ENCODE measurements around the gene SEMA4C.
A peak's percentile ranks its signal among the peaks of the same experiment; 100 is the strongest.
"Not testable (repeated sequence)": the region's sequence is repeated elsewhere in the genome, so short reads cannot be mapped to it uniquely, and the experiment has no call there.

SEMA4C gene

GRCh38 chr2:96866986-96867755 lies 2.7 kb downstream of the SEMA4C start:
- no peak for DNase-seq (ENCODE audit: low read depth in 2 of 2, low spot score in 1 of 2)

DNA sequence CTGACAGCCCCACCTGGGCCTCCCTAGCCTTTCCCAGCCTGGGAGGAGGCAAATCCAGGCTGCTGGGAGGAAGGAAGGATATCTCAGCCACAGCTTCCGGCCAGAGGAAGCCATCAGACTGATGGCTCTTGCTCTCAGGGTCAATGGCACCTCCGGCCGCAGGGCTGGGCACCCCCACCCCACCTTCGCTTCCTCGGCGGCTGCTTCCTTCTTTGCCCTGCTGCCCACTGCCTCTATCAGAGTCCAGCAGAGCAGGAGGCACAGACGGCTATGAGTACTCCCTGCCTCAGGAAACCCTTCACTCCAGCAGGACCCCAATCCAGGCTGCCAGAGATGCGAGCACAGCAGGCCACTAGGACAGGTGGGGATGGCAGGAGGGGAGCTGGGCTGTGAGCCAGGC lies 3.3 kb downstream of the SEMA4C start:
- no peak for DNase-seq (ENCODE audit: low read depth in 2 of 2, low spot score in 1 of 2)

DNA sequence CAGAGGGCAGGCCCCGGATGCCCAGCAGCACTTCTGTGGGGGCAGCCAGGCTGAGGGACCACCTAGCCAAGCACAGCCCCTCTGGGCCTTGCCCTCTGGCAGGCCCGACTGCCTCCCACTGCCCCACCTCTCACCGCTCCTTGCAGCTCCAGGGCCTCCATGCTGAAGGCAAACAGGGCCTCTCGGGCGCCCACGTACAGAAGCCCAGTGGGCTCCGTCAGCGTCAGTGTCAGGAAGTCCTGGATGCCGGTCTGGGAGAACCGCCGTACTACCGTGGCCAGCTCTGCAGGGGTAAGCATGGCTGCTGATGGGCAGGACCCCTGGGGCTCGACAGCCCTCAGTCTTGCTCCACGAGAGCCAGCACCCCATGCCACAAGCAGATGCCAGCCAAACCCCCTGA lies 3.7 kb downstream of the SEMA4C start:
- no peak for DNase-seq (ENCODE audit: low read depth in 2 of 2, low spot score in 1 of 2)

DNA sequence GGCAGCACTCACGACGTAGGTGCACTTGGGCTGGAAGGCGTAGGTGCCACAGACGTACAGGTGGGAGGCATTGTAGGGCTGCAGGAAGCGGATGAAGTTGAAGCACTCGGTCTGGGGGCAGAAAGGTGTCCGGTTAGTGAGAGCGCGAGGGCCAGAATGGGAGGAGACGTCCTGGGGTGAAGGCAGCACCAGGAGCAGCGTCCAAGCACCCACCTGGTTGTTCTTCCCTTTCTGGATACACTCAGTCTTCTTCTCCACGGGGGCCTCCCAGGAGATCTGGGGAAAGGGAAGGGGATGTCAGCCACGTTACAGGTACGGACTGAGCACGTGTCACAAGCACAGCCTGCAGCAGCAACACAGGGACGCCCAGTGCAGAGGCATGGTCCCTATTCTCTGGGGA lies 4.2 kb downstream of the SEMA4C start:
- DNase-seq (ENCODE audit: low read depth in 2 of 2, low spot score in 1 of 2): no peak

GRCh38 chr2:96864343-96865091 lies 5.4 kb downstream of the SEMA4C start:
- DNase-seq (ENCODE audit: low read depth in 2 of 2, low spot score in 1 of 2): no peak

GRCh38 chr2:96863575-96864342 lies 6.1 kb downstream of the SEMA4C start:
- DNase-seq (ENCODE audit: low read depth in 2 of 2, low spot score in 1 of 2): no peak

GRCh38 chr2:96863056-96863455 lies 6.8 kb downstream of the SEMA4C start:
- not testable (repeated sequence) for DNase-seq (ENCODE audit: low read depth in 2 of 2, low spot score in 1 of 2)

GRCh38 chr2:96861074-96861473 lies 8.8 kb downstream of the SEMA4C start:
- no peak for DNase-seq (ENCODE audit: low read depth in 2 of 2, low spot score in 1 of 2)

GRCh38 chr2:96860065-96861029 lies 9.5 kb downstream of the SEMA4C start:
- DNase-seq (ENCODE audit: low read depth in 2 of 2, low spot score in 1 of 2): no peak

DNA sequence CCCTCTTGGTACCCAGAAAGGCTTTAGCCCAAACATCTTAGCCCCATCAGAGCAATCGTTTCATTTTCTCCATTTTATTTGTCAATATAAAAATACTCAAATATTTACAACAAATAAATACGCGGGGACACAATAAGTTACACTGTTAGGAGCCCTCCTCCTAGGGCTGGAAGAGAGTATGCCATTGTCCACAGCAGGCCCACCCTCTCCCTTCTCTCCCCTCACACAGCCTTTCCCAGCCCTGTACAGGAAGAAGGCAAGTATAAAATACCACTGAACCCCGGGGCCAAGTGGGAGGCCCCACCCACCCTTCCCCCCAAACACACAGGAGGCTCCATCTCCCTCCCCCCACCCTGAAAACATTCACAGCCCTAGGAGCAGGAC lies 10.2 kb downstream of the SEMA4C start:
- DNase-seq (ENCODE audit: low read depth in 2 of 2, low spot score in 1 of 2): no peak

GRCh38 chr2:96859099-96859649 lies 10.7 kb downstream of the SEMA4C start:
- no peak for DNase-seq (ENCODE audit: low read depth in 2 of 2, low spot score in 1 of 2)

GRCh38 chr2:96857667-96858372 lies 12.1 kb downstream of the SEMA4C start, which contains the start of gene ANKRD39:
TSS of gene ANKRD39 (minus strand) at chr2:96858016. CDS start at chr2:96857987, 29 bp downstream.
- peak; percentile 94 for DNase-seq (ENCODE audit: low read depth in 2 of 2, low spot score in 1 of 2)

DNA sequence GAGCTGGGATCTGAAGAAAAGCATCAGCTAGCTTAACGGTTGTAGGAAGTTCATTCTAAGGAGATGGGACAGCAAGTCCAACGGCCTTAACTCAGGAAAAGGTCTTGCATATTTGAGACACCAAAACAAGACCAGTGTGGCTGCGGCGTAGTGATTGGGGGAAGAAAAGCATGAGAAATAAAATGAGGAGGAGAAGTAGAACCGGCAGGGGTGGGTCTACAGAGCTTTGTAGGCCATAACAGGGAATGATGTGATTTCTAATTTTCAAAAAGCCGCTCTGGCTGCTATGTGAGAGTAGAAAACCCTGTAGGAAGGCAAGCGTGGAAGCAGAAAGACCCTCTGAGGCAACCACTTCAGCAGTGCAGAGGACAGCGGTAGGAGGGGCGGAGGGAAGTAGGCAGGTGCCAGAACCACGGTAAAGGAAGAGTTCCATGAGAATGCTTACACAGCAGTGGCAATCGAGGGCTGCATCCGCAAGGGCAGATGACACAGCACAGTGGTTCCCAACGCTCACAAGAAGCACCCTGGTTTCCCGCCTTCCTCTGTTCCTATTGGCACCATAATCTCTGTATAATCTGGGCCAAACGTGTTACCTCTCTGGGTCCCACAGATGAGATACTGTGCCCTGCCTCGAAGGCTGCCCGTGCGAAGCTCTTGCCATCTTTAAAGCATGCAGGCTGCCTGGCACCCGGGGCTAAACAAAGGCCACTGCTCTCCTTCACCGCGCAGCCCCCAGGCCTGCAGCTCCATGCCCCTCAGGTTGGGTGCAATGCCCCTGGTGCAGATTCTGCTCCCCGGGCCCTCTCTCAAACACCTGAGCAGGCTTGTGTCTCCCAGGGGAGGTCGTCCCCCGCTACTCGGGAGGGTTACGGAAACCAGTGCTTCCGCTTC lies 12.9 kb downstream of the SEMA4C start:
- DNase-seq (ENCODE audit: low read depth in 2 of 2, low spot score in 1 of 2): no peak

DNA sequence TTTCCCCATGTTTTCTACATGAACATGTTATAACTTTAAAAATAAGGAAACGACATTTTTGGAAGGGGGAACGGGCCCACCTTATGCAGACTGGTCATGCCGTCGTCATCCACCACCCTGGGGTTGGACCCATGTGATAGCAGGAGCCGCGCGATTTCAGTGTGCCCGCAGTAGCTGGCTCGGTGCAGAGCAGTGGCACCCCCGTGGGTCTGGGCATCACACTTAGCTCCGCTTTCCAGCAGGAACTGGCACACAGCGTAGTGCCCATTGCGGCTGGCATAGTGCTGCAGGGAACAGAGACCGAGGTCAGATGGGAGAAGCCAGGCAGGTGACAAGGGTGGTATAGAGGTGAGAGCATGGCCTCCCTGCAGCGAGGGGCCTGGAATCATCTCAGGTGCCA lies 16.6 kb downstream of the SEMA4C start:
- DNase-seq (ENCODE audit: low read depth in 2 of 2, low spot score in 1 of 2): no peak

GRCh38 chr2:96852667-96853066 lies 17.2 kb downstream of the SEMA4C start:
- DNase-seq (ENCODE audit: low read depth in 2 of 2, low spot score in 1 of 2): no peak

DNA sequence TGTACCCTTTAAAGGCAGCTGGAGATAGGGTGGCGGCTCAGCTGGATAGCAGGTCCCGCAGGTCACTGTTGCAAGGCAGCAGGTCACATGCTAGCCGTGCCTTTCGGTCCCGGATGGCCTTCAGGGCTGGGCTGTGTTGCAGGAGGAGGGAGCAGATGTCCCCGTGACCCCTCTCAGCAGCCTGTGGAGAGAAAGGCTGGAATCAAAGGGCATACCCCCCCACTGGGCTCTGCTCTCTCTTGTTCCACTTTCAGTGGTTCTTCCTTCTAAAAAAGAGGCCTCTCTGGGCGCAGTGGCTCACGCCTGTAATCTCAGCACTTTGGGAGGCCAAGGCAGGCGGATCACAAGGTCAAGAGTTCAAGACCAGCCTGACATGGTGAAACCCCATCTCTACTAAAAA lies 21.6 kb downstream of the SEMA4C start:
- DNase-seq (ENCODE audit: low read depth in 2 of 2, low spot score in 1 of 2): no peak

- no peak for DNase-seq (ENCODE audit: low read depth in 2 of 2, low spot score in 1 of 2)
These were observed 22.3 kb downstream of the SEMA4C start for GRCh38 chr2:96847586-96847985.

DNA sequence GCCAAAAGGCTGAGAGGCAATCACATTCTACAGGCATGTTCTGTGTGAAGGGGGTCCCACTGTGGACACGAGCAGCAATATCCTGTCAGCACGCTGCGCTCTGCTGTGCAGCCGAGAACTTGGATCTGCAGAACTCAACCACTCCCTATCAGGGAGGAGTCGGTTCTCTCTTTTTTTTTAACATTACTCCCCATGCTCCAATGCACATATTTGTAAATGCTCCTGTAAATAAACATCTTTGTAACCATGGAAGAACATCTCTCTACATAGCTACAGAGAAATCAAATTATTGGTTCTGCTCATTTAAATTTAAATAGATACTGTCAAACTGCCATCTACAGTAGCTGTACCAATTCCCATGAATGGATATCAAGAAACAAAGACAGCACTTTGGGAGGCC lies 23.1 kb downstream of the SEMA4C start:
- DNase-seq (ENCODE audit: low read depth in 2 of 2, low spot score in 1 of 2): no peak

- no peak for DNase-seq (ENCODE audit: low read depth in 2 of 2, low spot score in 1 of 2)
These were observed 25.5 kb downstream of the SEMA4C start for GRCh38 chr2:96844405-96844808.
